Gastroesophageal sphincter (tissue), 3 donors: ENCODE measurements around the gene TMEM175.

Source experiments
- POLR2A ChIP-seq, 2 donors: fragments of 450-650 bp; IDR thresholded peaks; one replicate each; pipeline ENCODE4 v1.6.1; 2017; ENCODE audit warnings: antibody characterized with exemption in 2 of 2, mild to moderate bottlenecking in 2 of 2, moderate library complexity in 1 of 2
- POLR2AphosphoS5 ChIP-seq: sonication (generic); formaldehyde crosslinking; IDR thresholded peaks from one replicate; pipeline ENCODE4 v1.6.1; 2017; ENCODE audit warnings: antibody characterized with exemption
- TF ChIP-seq, protein P1 (sequence below), 4 experiments: fragments of 200-600 bp in 2 of 4; fragments of 450-650 bp in 2 of 4; sonication (generic) in 1 of 4; IDR thresholded peaks; one replicate each; pipeline ENCODE4 v1.5.1; 2017 to 2019; ENCODE audit warnings: antibody characterized with exemption in 4 of 4, mild to moderate bottlenecking in 2 of 4, moderate library complexity in 2 of 4

DNA sequence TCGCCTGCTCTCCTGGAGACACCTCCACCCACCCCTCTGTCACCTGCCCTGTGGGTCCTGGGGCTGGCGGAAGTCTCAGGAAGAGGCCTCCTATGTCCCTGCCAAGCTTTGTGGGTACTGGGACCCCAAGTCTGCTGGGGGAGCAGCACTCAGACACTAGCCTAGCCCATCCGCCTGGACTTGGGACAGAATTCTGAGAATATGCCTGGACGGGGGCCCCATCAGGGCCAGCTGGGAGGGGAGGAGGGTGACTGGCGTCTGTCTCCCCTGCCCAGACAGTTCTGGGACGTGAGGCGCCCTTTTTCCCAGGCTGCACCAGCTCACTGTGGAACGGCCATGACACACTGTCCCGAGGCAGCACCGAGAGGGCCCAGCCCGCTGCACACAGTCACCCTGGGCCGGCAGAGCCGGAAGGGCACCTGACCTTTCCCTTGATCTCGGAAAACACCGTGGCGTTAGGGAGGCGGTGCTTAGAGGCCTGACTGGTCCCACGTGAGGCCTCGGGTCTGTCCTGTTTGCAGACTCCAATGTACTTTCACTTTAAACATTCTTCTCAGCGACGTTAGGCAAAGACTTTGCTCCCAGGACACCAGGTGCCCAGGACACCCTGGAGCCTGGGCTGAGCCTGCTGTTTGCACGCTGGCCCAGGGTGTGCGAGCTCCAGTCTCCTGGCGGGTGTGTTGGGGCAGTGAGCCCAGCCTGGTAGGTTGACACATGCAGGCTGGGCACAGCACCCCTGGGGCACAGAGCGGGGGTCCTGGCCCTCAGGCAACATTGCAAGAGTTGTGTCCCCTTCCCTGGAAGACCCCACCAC lies 60.2 kb downstream of the TMEM175 start:
- TF ChIP-seq, protein P1, sequence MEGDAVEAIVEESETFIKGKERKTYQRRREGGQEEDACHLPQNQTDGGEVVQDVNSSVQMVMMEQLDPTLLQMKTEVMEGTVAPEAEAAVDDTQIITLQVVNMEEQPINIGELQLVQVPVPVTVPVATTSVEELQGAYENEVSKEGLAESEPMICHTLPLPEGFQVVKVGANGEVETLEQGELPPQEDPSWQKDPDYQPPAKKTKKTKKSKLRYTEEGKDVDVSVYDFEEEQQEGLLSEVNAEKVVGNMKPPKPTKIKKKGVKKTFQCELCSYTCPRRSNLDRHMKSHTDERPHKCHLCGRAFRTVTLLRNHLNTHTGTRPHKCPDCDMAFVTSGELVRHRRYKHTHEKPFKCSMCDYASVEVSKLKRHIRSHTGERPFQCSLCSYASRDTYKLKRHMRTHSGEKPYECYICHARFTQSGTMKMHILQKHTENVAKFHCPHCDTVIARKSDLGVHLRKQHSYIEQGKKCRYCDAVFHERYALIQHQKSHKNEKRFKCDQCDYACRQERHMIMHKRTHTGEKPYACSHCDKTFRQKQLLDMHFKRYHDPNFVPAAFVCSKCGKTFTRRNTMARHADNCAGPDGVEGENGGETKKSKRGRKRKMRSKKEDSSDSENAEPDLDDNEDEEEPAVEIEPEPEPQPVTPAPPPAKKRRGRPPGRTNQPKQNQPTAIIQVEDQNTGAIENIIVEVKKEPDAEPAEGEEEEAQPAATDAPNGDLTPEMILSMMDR (IDR thresholded peaks at IDR 0.05): no peak
- no peak for TF ChIP-seq POLR2A (IDR thresholded peaks at IDR 0.05)
- no peak for TF ChIP-seq POLR2AphosphoS5
